ENCODE measurements around the gene ZNF2.

The ZNF2 gene

GRCh38 chr2:95231723-95232122 is 66.1 kb downstream of the ZNF2 start:
- H3K27ac ChIP-seq (ENCODE audit: low read length, poor library complexity, severe bottlenecking) = peak overlapping the region; percentile 35
- no peak overlapping the region for H2AK5ac ChIP-seq (ENCODE audit: low read length, severe bottlenecking)
- H3K9ac ChIP-seq (ENCODE audit: low read length) = no peak overlapping the region
- no peak overlapping the region for H4K91ac ChIP-seq (ENCODE audit: low read length)
- no peak overlapping the region for H2BK15ac ChIP-seq (ENCODE audit: low read depth, poor library complexity, severe bottlenecking)
- H2AFZ ChIP-seq (ENCODE audit: low read depth, low read length) = no peak overlapping the region
- no peak overlapping the region for H2BK120ac ChIP-seq (ENCODE audit: low read depth, low read length)
- no peaks in the 10 kb centered on the region for H3K4me1 ChIP-seq (ENCODE audit: control insufficient read depth, insufficient read depth, low read depth, low read length)
- no peak overlapping the region for H2BK12ac ChIP-seq (ENCODE audit: low read length in 2 of 2)
- H3K4me3 ChIP-seq (ENCODE audit: insufficient read depth in 1 of 2, low read depth in 1 of 2, low read length in 2 of 2) = no peak overlapping the region
- 53% methylated on average over 3 of the region's 3 CpGs for WGBS
- no peaks in the 10 kb centered on the region for H3K27me3 ChIP-seq (ENCODE audit: control insufficient read depth in 1 of 2, insufficient read depth in 1 of 2, low read length in 2 of 2)
- no peak overlapping the region for H3K23ac ChIP-seq (ENCODE audit: low read length in 2 of 2)
- H3K18ac ChIP-seq (ENCODE audit: low read depth in 1 of 2, low read length in 2 of 2) = no peak overlapping the region
- H2BK5ac ChIP-seq (ENCODE audit: low read depth, low read length, poor library complexity, severe bottlenecking) = peak overlapping the region; percentile 31
- no peak overlapping the region for H4K8ac ChIP-seq (ENCODE audit: low read length)
- H3K36me3 ChIP-seq (ENCODE audit: control insufficient read depth in 1 of 2, insufficient read depth in 2 of 2, low read depth in 1 of 2, low read length in 2 of 2) = no peaks in the 10 kb centered on the region
- H3K79me1 ChIP-seq (replicated peaks; ENCODE audit: low read length, poor library complexity, severe bottlenecking) = no peaks in the 10 kb centered on the region
- H3K4ac ChIP-seq (ENCODE audit: low read depth in 1 of 2, low read length in 2 of 2) = no peak overlapping the region
- no peak overlapping the region for H3K4me2 ChIP-seq (ENCODE audit: low read length, poor library complexity, severe bottlenecking)
- H3K9me3 ChIP-seq (ENCODE audit: control insufficient read depth, low read length) = peaks cover 35% of the 10 kb centered on the region
- no peak overlapping the region for H3K14ac ChIP-seq (ENCODE audit: low read length in 2 of 2)
- DNase-seq = no peak

GRCh38 chr2:95232232-95232631 is 66.6 kb downstream of the ZNF2 start:
- Histone ChIP-seq H2BK15ac (ENCODE audit: low read depth, poor library complexity, severe bottlenecking) (no peak overlapping the region), H3K4ac (ENCODE audit: low read depth in 1 of 2, low read length in 2 of 2) (no peak overlapping the region), H3K18ac (ENCODE audit: low read depth in 1 of 2, low read length in 2 of 2) (no peak overlapping the region), H2AK5ac (ENCODE audit: low read length, severe bottlenecking) (peak overlapping the region; percentile 27), H2BK12ac (ENCODE audit: low read length in 2 of 2) (no peak overlapping the region), H3K4me1 (ENCODE audit: control insufficient read depth, insufficient read depth, low read depth, low read length) (no peaks in the 10 kb centered on the region), H3K14ac (ENCODE audit: low read length in 2 of 2) (no peak overlapping the region), H3K27ac (ENCODE audit: low read length, poor library complexity, severe bottlenecking) (no peak overlapping the region), H4K91ac (ENCODE audit: low read length) (no peak overlapping the region), H3K4me3 (ENCODE audit: insufficient read depth in 1 of 2, low read depth in 1 of 2, low read length in 2 of 2) (no peak overlapping the region), H3K79me1 (replicated peaks; ENCODE audit: low read length, poor library complexity, severe bottlenecking) (no peaks in the 10 kb centered on the region), H3K4me2 (ENCODE audit: low read length, poor library complexity, severe bottlenecking) (no peak overlapping the region), H3K9ac (ENCODE audit: low read length) (no peak overlapping the region), H3K23ac (ENCODE audit: low read length in 2 of 2) (no peak overlapping the region), H4K8ac (ENCODE audit: low read length) (no peak overlapping the region), H2BK5ac (ENCODE audit: low read depth, low read length, poor library complexity, severe bottlenecking) (peak overlapping the region; percentile 31), H2AFZ (ENCODE audit: low read depth, low read length) (no peak overlapping the region), H3K36me3 (ENCODE audit: control insufficient read depth in 1 of 2, insufficient read depth in 2 of 2, low read depth in 1 of 2, low read length in 2 of 2) (no peaks in the 10 kb centered on the region), H3K27me3 (ENCODE audit: control insufficient read depth in 1 of 2, insufficient read depth in 1 of 2, low read length in 2 of 2) (no peaks in the 10 kb centered on the region), H3K9me3 (ENCODE audit: control insufficient read depth, low read length) (peaks cover 36% of the 10 kb centered on the region), H2BK120ac (ENCODE audit: low read depth, low read length) (no peak overlapping the region)
- whole genome bisulfite sequencing = no CpG with 5 or more reads among the region's 1 CpG
- no peak for DNase-seq

All from mesenchymal stem cell (in vitro differentiated cells and primary cell).